CD4-positive, alpha-beta T cell treated with Interleukin-10 for 1 hour (primary cell): ENCODE results near the gene SNX33.

Source experiments
- DNase-seq: peaks from one replicate; pipeline ENCODE4 v3.0.0-alpha.2; 2020

SNX33 gene

DNA sequence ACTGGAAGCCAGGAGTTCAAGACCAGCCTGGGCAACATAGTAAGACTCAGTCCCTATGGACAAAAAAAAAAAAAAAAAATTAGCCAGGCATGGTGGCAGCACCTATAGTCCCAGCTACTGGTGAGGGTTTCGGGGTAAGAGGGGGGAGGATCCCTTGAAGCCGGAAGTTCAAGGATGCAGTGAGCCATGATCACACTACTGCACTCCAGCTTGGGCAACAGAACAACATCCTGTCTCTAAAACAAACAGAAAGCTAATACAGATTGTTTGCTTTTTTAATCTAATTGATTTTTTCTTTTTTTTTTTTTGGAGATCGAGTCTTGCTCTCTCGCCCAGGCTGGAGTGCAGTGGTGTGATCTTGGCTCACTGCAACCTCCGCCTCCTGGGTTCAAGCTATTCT, 6.1 kb upstream of the SNX33 start:
- DNase-seq = no peak

DNA sequence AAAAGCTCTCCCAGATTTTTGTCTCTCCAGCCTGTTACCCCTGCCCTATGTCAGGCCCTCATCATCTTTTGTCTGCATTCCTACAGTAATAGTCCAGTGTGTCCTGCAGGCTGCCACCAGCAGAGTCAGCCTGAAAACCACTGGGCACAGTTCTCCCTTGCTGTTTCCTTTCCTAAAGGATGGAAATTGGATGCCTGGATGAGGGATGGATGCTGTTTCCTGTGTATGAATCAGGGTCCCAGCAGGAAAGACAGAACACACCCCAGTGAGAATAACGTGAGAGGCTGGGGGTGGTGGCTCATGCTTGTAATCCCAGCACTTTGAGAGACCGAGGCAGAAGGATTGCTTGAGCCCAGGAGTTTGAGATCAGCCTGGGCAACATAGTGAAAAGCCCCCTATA, 3.3 kb upstream of the SNX33 start:
- no peak for DNase-seq

DNA sequence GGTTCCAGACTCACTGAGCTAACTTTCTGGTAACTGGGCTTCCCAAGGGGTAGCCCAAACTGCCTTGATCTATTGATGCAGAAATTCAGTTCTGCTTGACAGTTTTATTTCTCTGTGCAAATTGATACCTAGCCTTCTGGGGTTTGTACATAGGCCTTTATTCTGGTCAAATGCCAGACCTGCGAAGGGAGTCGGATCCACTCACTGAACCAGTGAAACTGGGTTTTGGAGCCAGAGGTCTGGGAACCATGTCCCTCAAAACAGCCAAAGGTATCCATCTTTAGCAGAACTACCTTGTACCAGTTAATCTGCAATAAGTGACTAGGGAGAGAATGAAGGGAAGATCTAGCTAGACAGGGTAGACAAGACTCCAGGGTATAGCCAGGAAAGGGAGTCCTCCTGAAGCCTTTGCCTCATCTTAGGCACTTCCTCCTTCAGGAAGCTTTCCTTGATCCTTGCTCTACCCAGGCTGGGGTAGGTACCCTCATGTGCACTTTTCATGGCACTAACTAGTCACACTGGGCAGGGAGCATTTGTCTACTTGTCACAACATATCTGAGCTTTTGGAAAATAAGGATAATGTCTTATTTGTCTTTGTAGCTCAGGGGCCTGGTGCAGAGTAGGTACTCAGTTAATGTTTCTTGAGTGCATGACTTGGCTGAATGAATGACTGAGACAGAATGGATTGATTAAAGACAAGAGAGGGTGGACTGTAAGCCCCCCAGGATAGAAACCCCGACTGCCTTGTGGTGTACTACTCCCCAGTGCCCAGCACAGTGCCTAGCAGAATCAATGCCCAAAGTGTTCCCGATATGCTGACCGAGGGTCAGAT, 1.4 kb upstream of the SNX33 start:
- no peak for DNase-seq

DNA sequence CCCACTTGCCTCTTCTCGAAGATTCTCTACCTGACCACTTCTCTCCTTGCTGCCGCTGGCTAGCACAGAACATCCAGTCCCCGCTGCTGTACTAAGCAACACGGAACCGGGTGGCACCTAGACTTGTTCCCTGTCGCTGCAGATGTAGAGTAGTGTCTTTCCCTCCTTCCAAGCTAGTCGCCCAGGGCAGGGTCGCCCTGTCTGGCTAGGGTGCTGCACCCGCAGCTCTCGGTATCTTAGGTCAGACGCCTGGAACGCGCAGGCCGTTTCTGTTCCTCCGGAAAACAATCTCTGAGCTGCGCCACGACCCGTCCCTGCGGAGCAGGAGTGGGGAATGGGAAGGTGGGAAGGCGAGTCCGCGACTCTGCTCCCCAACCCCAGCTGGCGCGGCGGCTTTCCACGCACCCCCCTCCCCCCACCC, 758 bp upstream of the SNX33 start:
- no peak for DNase-seq

DNA sequence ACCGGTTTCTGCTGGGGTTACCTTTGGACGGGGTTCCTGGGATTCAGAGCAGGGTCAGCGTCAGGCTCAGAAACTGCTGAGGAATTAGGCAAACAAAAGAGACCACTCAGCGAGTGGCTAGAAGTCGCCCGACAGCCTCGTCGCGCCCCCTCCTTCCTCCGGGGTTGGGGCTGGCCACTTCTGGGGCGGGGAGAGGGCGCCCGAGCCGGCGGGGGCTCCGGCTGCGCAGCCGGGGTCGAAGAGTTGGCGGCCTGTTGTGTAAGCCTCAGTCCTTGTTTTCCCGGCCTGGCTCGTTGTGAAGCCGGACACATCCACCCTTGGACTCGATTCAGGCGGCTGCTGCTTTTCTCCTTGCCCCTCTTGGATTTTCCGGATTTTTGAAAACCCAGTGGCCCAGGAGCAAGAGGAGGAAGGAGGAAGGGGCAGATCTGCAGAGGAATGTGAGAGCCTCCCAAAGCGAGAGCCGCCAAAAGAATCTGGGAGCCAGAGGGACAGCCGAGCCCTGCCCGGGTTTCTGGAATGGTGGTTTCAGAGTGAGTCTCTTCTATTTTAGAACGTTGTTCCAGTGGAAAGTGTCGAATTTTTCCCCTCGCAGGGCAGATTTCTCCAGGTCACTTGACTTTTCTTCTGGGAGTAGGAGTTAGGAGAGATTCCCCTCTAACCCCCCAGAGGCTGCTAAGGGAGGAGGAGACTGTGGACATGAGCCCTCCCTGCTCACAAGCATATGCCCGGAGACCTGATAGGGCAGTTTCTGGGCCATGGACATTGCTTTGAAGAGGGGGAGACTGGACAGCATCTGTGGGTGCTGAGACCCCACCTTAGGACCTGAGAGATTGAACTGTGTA, 666 bp downstream of the SNX33 start:
- DNase-seq = no peak

DNA sequence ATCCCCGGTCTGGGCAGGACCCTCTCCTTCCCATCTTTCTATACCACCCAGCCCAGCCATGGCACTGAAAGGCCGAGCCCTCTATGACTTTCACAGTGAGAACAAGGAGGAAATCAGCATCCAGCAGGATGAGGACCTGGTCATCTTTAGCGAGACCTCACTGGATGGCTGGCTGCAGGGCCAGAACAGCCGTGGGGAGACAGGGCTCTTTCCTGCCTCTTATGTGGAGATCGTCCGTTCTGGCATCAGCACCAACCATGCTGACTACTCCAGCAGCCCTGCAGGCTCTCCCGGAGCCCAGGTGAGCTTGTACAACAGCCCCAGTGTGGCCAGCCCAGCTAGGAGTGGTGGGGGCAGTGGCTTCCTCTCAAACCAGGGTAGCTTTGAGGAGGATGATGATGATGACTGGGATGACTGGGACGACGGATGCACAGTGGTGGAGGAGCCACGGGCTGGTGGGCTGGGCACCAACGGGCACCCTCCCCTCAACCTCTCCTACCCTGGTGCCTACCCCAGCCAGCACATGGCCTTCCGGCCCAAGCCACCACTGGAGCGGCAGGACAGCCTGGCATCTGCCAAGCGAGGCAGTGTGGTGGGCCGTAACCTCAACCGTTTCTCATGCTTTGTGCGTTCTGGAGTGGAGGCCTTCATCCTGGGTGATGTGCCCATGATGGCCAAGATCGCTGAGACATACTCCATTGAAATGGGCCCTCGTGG, 1.5 kb downstream of the SNX33 start:
- DNase-seq = no peak

DNA sequence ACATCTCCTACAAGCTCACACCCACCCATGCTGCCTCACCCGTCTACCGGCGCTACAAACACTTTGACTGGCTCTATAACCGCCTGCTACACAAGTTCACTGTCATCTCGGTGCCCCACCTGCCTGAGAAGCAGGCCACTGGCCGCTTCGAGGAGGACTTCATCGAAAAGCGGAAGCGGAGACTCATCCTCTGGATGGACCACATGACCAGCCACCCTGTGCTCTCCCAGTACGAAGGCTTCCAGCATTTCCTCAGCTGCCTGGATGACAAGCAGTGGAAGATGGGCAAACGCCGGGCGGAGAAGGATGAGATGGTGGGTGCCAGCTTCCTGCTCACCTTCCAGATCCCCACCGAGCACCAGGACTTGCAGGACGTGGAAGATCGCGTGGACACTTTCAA, 2.1 kb downstream of the SNX33 start:
- DNase-seq = no peak

DNA sequence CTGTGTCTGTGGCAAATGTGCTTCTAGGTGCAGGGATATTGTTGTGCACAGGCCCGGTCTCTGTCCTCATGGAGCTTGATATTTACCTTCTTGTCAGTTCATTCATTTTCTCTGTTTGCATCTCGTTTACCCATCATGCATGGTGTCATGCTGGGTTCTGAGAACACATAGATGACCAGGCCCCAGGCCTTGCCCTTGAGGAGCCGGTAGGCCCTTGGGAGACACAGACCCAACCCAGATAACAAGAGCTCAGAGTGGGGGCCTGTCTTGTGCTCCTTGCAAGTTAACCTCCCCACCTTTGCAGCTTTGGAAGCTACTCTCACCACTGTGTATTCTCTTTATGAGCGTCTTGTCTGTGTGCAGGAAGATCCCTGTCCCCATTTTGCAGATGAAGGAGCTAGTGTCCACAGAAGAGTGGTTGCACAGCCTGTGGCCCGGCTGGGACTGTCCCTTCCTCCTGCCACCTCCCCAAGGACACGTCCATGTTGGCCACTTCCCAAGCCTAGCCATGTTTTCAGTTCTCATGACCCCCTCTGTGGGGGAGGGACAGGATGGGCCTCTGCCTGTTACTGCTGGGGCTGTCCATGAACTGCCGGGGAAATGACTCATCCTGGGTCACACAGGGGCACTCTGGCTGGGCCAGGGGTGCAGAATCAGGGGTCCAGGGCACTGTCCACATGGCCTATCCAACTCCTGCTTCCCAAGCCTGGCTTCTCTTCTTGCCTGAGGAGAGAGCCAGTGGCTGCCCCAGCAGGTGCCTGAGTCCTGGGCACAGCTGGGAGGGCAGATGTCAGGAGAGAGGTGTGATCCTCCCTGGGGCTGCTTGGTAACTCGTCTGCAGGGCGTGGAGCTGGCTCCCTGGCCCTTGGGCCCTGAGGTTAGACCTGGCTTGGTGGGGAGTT, 3.4 kb downstream of the SNX33 start:
- DNase-seq = no peak

DNA sequence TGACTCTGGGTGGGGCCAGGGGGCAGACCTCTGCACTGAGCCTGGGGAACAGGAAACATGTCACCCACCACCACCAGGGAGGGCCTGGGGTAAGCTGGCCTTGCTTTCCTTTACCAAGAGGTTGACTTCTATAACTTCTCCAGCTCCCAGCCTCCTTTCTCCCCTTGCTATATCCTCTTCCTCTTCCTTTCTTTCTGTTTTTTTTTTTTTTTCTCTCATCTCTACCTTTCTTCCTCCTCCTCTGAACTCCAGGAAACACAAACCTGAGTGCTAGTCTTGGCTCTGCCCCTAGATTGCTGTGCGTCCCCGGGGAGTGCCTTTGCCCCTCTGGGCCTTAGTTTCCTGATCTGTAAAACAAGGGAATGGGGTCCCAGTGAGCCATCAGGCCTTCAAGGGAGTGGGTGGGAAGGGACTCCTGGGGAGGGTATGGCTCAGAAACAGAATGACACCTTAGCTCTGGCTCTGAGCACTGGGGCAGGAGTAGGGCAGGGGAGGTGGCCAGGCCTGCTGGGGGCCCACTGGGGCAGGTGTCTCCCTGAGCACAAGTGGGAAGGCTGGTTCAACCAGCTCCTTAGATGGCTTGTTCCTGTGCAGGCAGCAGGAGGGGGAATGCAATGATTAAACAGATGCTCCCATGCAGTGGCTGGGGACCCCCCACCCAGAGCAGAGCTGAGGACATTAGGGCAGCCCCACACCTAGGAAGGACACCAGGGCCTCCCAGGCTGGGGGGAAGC, 4.3 kb downstream of the SNX33 start:
- no peak for DNase-seq

DNA sequence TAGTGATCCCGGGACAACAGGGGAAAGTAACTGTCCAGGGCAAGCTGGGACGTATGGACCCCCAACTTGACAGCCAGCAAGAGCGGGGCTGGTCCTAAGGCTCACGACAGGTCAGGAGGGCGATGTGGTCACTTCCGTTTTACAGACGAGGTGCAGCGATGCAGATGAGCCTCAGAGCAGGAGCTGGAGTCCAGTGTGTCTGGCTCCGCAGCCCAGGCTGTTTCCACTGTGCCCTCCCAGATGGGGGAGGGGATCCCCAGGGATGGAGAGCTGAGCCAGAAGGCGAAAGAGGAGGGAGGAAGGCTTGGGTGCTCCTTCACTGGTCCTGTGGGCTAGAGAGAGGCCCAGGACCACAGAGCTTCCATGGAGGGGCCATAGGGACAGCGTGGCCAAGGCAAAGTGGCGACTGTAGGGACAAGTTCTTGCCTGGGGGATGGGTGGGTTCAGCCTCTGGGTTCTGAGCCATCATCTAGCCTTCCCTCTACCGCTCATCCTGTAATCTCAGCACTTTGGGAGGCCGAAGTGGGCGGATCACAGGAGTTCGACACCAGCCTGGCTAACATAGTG, 5.7 kb downstream of the SNX33 start:
- no peak for DNase-seq

DNA sequence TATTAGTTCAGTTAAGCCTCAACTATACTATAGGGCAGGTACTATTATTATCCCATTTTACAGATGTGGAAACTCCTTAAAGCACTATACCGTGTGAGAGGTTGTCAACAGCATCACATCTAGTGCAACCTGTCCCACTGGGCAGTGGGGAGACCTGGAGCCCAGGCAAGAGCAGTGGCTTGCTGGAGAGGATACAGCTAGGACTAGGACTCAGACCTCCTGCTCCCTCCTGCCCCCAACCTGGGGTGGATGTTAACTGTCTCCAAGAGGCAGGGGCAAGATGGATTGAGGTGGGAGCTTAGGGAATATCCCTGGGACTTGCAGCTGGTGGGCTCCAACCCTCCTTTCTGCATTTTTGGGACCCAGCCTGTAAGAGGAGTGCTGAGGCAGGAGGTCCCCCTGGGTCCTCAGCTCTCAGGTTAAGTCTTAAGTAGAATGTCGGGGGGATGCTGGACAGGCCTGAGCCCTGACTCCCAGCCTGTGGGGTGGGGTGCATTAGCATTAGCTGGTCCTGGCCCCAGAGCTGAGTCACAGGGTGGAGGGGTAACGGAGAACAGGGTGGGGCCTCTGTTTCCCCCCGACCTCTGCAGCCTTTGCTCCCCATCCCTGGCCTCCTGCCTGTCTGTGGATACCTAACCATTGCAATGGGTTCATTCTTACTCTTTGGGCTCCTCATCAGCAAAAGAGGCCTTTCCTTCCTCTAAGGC, 6.6 kb downstream of the SNX33 start:
- DNase-seq = no peak

DNA sequence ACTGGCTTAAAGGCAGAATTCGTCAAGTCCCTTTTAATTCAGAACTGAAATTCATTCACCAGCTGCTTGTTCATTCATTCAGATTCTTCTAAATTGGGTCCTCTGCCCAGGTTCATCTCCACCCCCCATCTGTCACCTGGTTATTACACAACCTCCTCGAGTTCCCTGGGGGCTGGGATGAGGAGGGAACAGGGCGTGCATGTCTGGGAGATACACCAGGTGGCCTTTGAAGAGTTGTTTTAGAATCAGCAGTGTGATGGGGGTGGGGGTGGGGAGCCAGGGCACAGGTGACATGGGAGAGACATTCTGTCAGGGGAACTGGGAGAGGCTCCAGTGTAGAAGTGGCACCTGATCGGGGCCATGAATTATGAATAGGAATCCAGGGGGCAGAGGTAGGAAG, 8.2 kb downstream of the SNX33 start:
- no peak for DNase-seq

DNA sequence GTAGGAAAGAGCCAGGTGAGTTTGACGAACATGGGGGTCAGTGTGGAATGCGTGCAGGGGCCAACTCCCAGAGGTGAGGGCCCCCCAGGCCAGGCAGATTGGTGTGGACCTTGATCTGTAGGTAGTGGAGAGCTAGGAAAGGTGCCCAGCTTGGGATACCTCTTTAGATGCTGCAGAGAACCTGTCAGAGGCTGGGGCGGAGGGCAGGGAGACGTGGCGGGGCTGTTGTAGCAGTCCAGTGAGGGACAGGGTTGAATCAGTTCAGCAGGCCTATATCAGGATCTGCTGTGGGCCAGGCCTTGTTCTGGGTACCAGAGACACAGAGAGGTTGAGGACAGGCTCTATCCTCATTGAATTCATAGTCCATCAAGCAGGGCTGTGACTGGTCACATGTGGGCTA, 8.6 kb downstream of the SNX33 start:
- no peak for DNase-seq

DNA sequence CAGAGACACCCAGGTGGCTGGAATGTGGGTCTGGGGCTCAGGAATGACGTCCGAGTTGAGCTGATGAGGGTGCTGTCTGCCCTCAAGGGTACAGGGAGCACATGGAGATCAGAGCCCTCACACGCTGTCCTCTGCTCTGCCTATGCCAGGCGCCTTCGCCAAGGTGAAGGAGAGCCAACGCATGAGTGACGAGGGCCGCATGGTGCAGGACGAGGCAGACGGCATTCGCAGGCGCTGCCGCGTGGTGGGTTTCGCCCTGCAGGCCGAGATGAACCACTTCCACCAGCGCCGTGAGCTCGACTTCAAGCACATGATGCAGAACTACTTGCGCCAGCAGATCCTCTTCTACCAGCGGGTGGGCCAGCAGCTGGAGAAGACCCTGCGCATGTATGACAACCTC, 9.1 kb downstream of the SNX33 start:
- no peak for DNase-seq

DNA sequence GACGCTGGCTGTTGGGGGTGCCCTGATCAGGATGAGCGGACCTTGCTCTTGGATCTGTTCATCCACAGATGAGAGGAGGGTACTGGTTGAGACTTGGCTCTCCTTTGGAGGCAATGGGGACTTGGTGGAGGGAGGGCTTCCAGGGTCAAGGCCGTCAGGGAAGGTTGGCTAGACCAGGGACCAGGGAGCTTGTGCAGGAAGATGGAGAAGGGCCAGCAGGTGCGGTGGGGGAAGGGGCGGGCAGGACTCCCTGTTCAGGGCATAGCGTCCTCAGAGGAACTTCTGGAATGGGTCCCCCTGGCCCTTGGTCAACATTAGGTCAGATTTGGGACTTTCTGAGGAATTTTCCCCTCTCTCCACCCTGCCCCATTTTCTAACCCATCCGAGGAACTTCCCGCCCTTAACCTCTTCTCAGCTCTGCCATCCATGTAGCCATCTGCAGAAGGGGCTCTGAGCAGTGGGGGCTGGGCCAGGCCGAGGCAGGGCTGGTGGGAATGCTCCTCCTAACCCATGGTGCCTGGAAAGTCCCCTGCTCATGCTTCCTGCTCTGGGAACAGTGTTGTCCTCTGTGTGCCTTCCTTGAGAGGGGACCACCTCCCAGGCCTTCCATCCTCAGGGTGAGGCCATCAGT, 11.5 kb downstream of the SNX33 start:
- no peak for DNase-seq

DNA sequence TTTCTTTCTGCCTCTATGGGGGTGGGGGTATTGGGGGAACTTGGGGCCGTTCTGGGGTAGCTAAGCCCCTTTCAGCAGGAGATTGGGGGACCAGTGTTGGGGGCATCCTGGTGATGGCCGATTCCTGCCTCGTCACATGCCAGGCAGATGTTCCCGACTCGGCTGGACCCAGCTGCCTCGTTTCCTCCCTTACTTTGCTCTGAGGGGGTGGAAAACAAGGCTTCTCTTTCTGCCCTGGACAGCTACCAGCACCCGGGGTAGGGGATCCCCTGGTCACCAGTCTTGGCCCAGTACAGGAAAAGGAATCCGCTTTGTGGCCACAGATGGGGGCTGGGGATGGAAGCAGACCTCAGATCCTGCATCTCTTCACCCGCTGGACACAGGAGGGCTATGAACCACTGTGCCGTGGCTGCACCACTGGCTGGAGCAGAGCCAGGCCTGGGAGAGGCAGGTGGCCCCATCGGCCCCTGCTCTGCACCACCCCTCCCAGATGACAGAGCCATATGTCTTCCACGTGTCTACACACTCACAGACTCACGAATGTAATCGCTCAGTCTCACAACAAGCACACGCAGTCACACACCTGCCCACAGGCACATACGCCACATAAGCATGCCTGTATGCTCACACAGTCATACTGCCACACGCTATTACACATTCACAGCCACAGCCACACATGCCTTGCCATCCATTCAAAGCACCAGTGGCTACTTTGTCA, 12.4 kb downstream of the SNX33 start:
- no peak for DNase-seq

DNA sequence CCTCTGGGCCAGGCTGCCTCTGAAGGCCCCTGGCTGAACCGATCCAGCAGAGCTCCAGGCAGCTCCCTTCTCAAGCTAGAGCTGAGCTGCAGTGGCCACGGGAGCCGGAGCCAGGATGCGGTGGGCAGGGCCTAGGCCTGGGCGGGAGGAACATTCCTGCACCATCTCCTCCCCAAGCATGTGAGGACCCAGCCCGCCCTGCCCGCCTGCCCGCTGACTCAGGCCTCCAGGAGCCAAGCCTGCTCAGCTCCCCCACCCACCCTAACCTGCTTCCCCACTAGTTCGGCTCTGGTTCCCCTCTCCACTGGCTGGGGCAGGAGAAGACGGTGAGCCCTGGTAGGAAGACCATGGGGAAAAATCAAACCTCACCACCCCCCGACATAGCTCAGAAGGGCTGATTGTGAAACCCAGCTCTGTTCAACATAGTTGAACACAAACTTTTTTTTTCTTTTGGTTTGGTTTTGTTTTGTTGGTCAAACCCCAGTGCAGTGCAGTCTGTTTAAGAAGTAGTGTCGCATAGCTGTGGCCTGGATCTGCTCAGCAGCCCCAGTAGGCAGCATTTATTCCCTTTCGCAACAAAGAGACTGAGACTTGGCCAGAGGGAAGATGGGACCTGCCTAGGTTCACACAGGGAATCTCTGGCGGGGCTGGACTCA, 13.5 kb downstream of the SNX33 start:
- DNase-seq = no peak

DNA sequence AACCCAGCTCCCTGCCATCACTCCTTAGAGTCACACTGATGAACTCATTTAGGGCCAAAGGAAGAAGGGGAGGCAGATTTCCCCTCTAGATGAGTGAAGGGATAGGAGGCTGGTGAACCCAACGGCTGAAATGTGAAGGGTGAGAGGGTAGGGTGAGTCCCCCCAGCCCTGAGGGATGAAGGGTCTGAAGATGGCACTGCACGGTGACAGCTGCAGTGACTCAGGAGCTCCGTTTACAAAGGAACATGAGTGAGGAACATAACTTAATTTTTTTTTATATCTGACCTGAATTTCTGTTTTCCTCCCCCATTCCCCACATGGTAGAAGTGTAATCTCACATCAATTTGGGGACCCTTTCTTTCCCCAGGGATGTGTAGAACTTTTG, 14.0 kb downstream of the SNX33 start:
- DNase-seq = no peak
